MM.1S (cell line): ENCODE measurements around the gene SCN4B.

ENCODE experiments used
- EZH2 ChIP-seq: fragments of 300-600 bp; sonication (generic); optimal IDR thresholded peaks from 2 replicates; pipeline ENCODE3; 2017; ENCODE audit warnings: low read depth, mild to moderate bottlenecking, antibody characterized with exemption, low read length, mixed read lengths
- TF ChIP-seq, protein P1 (sequence below): fragments of 300-600 bp; sonication (generic); IDR thresholded peaks from 2 replicates; pipeline ENCODE4 v1.5.1; 2016; ENCODE audit warnings: antibody characterized with exemption, low read length, mixed read lengths

DNA sequence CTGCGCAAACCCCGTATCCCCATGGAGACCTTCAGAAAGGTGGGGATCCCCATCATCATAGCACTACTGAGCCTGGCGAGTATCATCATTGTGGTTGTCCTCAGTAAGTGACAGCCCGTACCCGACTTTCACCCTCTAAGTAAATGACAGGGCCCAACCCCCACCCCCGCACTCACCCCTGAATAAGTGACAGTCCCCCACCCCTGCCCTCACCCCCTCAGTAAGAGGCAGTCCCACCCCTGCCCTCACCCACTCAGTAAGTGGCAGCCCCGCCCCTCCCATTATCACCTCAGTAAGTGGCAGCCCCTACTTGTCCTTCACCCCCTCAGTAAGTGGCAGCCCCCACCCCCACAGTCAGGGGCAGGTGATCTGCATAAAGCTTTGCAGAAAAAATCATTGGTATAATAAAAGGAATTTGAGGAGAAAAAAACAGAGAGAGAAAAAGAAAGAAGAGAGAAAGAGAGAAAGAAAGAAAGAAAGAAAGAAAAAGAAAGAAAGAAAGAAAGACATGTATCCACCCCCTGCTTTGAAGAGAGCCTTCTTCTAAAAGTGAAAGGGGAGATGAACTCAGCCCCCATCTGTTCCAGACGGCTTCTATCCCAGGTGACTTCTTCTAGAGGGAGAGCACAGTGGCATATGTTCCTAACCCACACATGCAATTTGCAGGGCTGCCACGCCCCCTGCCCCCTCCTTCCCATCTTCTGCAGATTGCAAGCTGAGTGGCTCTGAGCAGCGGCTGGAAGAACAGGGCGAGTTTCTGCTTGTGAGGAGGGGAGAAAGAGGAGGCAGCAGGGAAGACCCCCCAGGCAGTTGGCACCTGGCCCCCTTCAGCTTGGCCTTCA, 53.4 kb downstream of the SCN4B start:
- no peak for TF ChIP-seq EZH2
- TF ChIP-seq, protein P1, sequence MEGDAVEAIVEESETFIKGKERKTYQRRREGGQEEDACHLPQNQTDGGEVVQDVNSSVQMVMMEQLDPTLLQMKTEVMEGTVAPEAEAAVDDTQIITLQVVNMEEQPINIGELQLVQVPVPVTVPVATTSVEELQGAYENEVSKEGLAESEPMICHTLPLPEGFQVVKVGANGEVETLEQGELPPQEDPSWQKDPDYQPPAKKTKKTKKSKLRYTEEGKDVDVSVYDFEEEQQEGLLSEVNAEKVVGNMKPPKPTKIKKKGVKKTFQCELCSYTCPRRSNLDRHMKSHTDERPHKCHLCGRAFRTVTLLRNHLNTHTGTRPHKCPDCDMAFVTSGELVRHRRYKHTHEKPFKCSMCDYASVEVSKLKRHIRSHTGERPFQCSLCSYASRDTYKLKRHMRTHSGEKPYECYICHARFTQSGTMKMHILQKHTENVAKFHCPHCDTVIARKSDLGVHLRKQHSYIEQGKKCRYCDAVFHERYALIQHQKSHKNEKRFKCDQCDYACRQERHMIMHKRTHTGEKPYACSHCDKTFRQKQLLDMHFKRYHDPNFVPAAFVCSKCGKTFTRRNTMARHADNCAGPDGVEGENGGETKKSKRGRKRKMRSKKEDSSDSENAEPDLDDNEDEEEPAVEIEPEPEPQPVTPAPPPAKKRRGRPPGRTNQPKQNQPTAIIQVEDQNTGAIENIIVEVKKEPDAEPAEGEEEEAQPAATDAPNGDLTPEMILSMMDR = no peak
